Measurements from ENCODE around the gene BTBD16. TPM values are rescaled to one million over a fixed set of nuclear protein-coding genes. Genes with fewer than 3 reads are reported as not detected.

Gene BTBD16
- polyA plus RNA-seq, 3 donors: not detected

DNA sequence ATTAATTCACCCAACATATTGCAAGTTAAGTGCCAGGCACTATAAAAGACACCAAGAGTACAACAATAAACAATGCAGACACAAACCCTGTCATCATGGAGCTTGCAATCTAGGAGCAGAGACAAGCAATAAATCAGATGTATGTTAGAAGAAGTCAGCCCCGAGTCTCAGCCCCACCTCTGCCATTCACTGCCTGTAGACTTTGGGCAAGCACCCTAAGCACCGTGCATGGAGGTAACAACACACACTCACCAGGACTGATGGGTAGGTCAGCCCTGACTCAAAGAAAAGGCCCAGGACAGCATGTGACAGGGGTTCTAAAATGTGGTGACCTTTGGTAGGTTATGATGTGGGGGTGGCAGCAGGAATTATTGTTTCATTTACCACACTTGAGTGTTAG lies 54.1 kb downstream of the BTBD16 start:
- Histone ChIP-seq H3K27me3 (ENCODE audit: control insufficient read depth in 2 of 2, insufficient read depth in 2 of 2, low read length in 2 of 2) (no peaks in the 10 kb centered on the region), H3K79me2 (ENCODE audit: insufficient read depth, low read length) (no peaks in the 10 kb centered on the region), H3K4me2 (replicated peaks; ENCODE audit: extremely low read depth, low read length, poor library complexity, severe bottlenecking) (no peak overlapping the region), H3K9me3 (replicated peaks in 1 of 2; ENCODE audit: control insufficient read depth in 1 of 2, insufficient read depth in 1 of 2, low read length in 2 of 2) (no peaks in the 10 kb centered on the region), H3K4me1 (ENCODE audit: control insufficient read depth in 1 of 2, insufficient read depth in 2 of 2, low read length in 2 of 2) (peaks cover 0 to 10% of the 10 kb centered on the region in 2 donors), H3K9ac (ENCODE audit: insufficient read depth, low read length, poor library complexity, severe bottlenecking) (no peak overlapping the region), H3K4me3 (replicated peaks in 1 of 3; ENCODE audit: low read depth in 2 of 3, low read length in 3 of 3) (no peak overlapping the region), H2AFZ (ENCODE audit: insufficient read depth, low read depth, low read length, poor library complexity, severe bottlenecking) (no peak overlapping the region), H4K20me1 (ENCODE audit: insufficient read depth, low read length) (no peaks in the 10 kb centered on the region), H3K27ac (ENCODE audit: low read depth in 1 of 2, low read length in 2 of 2) (no peak overlapping the region), H3K36me3 (replicated peaks in 1 of 2; ENCODE audit: control insufficient read depth in 1 of 2, insufficient read depth in 2 of 2, low read length in 2 of 2) (no peaks in the 10 kb centered on the region)
- Mint-ChIP-seq H3K4me3 (no peak overlapping the region), H3K4me1 (peaks cover 10% of the 10 kb centered on the region), H3K36me3 (no peaks in the 10 kb centered on the region), H3K27me3 (ENCODE audit: low read depth in 3 of 3) (peaks cover 6 to 19% (median 7%) of the 10 kb centered on the region in 3 donors), H3K27ac (no peak overlapping the region), H3K9me3 (peaks cover 0 to 18% (median 11%) of the 10 kb centered on the region in 7 donors)
- intact Hi-C loops (cut with micrococcal nuclease): no loop called here
- no CpG with 5 or more reads among the region's 2 CpGs for WGBS (ENCODE audit: insufficient coverage)
- DNase-seq: no peak
- TF ChIP-seq, protein P1, sequence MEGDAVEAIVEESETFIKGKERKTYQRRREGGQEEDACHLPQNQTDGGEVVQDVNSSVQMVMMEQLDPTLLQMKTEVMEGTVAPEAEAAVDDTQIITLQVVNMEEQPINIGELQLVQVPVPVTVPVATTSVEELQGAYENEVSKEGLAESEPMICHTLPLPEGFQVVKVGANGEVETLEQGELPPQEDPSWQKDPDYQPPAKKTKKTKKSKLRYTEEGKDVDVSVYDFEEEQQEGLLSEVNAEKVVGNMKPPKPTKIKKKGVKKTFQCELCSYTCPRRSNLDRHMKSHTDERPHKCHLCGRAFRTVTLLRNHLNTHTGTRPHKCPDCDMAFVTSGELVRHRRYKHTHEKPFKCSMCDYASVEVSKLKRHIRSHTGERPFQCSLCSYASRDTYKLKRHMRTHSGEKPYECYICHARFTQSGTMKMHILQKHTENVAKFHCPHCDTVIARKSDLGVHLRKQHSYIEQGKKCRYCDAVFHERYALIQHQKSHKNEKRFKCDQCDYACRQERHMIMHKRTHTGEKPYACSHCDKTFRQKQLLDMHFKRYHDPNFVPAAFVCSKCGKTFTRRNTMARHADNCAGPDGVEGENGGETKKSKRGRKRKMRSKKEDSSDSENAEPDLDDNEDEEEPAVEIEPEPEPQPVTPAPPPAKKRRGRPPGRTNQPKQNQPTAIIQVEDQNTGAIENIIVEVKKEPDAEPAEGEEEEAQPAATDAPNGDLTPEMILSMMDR (IDR thresholded peaks at IDR 0.05): no peak

DNA sequence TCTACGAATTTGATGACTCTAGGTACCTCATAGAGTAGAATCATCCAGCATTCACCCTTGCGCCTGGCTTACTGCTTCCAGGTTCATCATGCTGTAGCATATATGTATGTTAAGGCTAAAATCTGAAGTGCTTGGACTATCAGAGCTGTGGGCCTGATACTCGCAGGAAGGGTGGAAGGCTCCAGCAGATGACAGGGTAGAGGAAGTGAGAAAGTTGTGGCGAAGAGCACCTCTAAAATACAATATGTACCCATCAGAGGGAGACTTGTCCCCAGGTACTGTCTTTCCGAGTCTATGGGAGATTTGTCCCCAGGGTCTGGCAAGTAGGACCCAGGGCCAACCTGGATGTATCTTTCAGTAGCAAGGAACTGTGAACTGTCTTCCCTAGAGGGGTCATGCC lies 55.3 kb downstream of the BTBD16 start:
- Histone ChIP-seq H2AFZ (ENCODE audit: insufficient read depth, low read depth, low read length, poor library complexity, severe bottlenecking) (no peak overlapping the region), H4K20me1 (ENCODE audit: insufficient read depth, low read length) (no peaks in the 10 kb centered on the region), H3K4me1 (ENCODE audit: control insufficient read depth in 1 of 2, insufficient read depth in 2 of 2, low read length in 2 of 2) (peaks cover 0 to 10% of the 10 kb centered on the region in 2 donors), H3K27me3 (ENCODE audit: control insufficient read depth in 2 of 2, insufficient read depth in 2 of 2, low read length in 2 of 2) (no peaks in the 10 kb centered on the region), H3K9ac (ENCODE audit: insufficient read depth, low read length, poor library complexity, severe bottlenecking) (no peak overlapping the region), H3K4me3 (replicated peaks in 1 of 3; ENCODE audit: low read depth in 2 of 3, low read length in 3 of 3) (no peak overlapping the region), H3K27ac (ENCODE audit: low read depth in 1 of 2, low read length in 2 of 2) (no peak overlapping the region), H3K79me2 (ENCODE audit: insufficient read depth, low read length) (no peaks in the 10 kb centered on the region), H3K4me2 (replicated peaks; ENCODE audit: extremely low read depth, low read length, poor library complexity, severe bottlenecking) (no peak overlapping the region), H3K36me3 (replicated peaks in 1 of 2; ENCODE audit: control insufficient read depth in 1 of 2, insufficient read depth in 2 of 2, low read length in 2 of 2) (no peaks in the 10 kb centered on the region), H3K9me3 (replicated peaks in 1 of 2; ENCODE audit: control insufficient read depth in 1 of 2, insufficient read depth in 1 of 2, low read length in 2 of 2) (no peaks in the 10 kb centered on the region)
- 67% methylated on average over 1 of the region's 5 CpGs for WGBS (ENCODE audit: insufficient coverage)
- no peak overlapping the region for H3K27ac Mint-ChIP-seq
- no peak overlapping the region for H3K4me3 Mint-ChIP-seq
- H3K9me3 Mint-ChIP-seq: peaks cover 0 to 10% (median 8%) of the 10 kb centered on the region in 7 donors
- intact Hi-C loops (cut with micrococcal nuclease): no loop called here
- TF ChIP-seq, protein P1 (IDR thresholded peaks at IDR 0.05): no peak
- H3K27me3 Mint-ChIP-seq (ENCODE audit: low read depth in 3 of 3): peaks cover 8 to 23% (median 9%) of the 10 kb centered on the region in 3 donors
- H3K4me1 Mint-ChIP-seq: peaks cover 10% of the 10 kb centered on the region
- no peaks in the 10 kb centered on the region for H3K36me3 Mint-ChIP-seq
- no peak for DNase-seq
